ENCODE results near the gene KLHL21.
"Not testable (repeated sequence)": the region's sequence is repeated elsewhere in the genome, so short reads cannot be mapped to it uniquely, and the experiment has no call there.

The KLHL21 gene

DNA sequence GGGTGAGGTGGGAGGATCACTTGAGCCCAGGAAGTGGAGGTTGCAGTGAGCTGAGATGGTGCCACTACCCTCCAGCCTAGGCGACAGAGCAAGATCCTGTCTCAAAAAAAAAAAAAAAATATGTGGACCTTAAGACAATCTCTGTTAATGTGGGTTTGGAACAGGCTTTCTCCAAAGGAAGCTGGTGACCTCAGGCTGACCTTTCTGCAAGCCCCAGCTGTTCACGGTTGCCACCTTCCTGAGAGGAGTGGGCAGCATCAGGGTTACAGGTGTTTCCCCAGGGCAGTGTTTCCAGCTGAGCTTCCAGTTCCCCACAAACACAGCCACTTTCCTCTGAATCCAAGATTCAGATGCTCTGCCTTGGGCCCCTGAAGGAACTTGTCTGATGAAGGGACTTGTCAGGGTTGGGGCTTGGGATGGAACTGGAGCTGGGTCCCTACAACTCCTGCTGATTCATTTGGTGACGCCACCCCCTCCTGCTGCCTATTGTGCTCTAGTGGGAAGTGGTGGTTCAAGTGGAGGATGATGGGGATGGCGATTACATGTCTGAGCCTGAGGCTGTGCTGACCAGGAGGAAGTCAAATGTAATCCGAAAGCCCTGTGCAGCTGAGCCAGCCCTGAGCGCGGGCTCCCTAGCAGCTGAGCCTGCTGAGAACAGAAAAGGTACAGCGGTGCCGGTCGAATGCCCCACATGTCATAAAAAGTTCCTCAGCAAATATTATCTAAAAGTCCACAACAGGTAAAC, 20.9 kb downstream of the KLHL21 start:
- FAIRE-seq, result no peak

GRCh38 chr1:6580593-6581409, 21.9 kb downstream of the KLHL21 start:
- no peak for FAIRE-seq

DNA sequence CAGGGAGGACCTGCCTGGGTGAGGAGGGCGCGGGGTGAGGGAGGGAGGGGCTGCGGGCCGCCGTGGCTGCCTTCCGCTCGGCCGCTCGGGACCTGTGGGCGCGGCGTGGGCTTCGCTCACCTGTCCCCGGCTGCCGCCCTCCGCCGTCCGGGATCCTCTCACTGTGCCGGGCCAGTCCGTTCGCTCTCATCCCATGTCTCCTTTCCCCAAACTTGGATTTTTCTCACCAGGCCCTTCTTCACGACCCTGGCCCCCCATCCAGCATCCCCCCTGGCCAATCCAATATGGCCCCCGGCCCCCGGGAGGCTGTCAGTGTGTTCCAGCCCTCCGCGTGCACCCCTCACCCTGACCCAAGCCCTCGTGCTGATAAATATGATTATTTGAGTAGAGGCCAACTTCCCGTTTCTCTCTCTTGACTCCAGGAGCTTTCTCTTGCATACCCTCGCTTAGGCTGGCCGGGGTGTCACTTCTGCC, 22.5 kb downstream of the KLHL21 start:
- FAIRE-seq, result no peak

GRCh38 chr1:6579374-6580118, 23.1 kb downstream of the KLHL21 start, which contains the start of gene ZBTB48:
Gene ZBTB48 (plus strand): TSS chr1:6579994. CDS start chr1:6580610, 616 bp downstream.
- peak; percentile 99 for FAIRE-seq

DNA sequence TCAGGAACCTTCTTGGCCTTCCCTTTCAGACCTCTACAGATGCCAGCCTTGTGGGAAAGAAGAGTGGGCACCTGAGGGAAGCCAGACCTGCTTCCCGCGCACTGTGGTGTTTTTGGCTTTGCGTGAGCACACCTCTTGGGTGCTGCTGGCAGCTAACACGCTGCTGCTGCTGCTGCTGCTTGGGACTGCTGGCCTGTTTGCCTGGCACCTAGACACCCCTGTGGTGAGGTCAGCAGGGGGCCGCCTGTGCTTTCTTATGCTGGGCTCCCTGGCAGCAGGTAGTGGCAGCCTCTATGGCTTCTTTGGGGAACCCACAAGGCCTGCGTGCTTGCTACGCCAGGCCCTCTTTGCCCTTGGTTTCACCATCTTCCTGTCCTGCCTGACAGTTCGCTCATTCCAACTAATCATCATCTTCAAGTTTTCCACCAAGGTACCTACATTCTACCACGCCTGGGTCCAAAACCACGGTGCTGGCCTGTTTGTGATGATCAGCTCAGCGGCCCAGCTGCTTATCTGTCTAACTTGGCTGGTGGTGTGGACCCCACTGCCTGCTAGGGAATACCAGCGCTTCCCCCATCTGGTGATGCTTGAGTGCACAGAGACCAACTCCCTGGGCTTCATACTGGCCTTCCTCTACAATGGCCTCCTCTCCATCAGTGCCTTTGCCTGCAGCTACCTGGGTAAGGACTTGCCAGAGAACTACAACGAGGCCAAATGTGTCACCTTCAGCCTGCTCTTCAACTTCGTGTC, 23.9 kb downstream of the KLHL21 start:
- FAIRE-seq, result no peak

DNA sequence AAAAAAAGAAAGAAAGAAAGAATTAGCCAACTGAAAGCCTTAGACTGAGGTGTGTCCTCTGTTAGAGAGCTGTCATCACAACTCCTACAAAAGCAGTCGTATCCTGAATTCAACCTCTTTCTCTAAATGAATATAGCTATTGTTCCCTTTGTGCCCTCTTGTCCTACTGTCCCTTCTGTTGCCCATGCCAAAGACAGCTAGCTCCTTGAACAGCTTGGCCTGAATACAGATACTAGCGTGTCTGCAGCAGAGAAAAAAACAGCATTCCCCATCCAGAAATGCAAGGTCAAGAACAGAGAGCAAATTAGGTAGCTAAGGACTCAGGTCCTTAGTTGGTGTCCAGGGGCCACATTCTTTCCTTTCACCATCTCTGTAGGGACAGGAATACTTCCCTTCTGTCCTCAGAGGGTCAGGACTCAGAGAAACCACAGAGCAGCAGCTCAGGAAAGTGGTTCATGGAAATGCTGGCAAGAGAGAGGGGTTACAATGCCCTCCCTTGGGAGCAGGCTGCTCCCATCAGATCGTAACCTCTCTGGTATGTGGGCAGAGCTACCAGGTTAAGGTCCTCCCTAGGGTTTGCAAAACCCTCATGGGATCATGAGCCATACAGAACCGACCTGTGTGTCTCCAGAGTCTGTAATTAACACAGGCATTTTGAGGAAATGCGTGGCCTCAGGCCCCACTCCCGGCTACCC, 24.7 kb downstream of the KLHL21 start:
- FAIRE-seq, result no peak

DNA sequence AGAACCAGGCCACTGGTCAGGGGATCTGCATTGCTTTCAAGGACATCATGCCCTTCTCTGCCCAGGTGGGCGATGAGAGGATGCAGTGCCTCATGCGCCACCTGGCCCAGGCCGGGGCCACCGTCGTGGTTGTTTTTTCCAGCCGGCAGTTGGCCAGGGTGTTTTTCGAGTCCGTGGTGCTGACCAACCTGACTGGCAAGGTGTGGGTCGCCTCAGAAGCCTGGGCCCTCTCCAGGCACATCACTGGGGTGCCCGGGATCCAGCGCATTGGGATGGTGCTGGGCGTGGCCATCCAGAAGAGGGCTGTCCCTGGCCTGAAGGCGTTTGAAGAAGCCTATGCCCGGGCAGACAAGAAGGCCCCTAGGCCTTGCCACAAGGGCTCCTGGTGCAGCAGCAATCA, 27.9 kb downstream of the KLHL21 start:
- no peak for FAIRE-seq

DNA sequence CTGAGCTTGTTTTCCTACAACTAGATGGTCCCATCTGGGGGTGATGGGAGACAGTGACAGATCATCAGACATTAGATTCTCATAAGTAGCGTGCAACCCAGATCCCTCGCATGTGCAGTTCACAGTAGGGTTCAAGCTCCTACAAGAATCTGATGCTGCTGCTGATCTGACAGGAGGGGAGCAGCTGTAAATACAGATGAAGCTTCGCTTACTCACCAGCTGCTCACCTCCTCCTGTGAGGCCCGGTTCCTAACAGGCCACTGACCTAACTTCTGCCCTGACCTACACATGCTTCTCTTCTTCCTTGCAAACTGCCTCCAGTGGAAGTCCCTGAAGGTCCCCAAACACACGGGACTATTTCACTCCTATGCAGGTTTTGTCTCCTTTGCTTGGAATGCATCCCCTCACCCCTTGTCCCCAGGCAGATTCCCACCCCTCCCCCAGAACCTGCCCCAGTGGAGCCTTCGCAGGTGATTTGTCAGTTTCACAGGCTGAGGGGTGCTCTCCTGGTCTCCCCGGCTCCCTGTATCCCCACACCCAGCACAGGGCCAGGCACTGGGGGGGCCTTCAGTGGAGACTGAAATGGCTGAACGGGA, 28.5 kb downstream of the KLHL21 start:
- FAIRE-seq, result no peak

- no peak for FAIRE-seq
Measured at GRCh38 chr1:6572653-6573383, 29.9 kb downstream of the KLHL21 start.

- FAIRE-seq, result no peak
Measured at GRCh38 chr1:6570987-6571386, 31.7 kb downstream of the KLHL21 start.

- FAIRE-seq, result no peak
Measured at GRCh38 chr1:6570100-6570499, 32.6 kb downstream of the KLHL21 start.

GRCh38 chr1:6569033-6569432, 33.6 kb downstream of the KLHL21 start:
- no peak for FAIRE-seq

DNA sequence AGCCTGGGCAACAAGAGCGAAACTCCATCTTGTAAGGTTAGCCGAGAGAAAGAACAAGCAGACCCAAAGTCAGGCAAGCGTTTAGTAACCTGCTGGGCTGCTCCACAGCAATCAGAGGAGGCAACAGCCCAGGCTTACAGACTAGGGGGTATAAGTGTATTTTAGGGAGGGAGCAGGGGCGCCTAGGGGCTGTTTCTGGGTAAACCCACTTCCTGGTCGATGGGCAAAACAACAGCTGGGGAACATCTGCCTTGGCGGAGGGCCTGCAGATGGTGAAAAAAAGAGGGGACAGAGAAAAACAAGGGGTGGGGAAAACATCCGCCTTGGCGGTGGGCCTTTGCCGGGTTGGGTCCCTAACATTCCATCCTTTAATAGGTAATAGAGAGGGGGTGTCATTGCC, 42.4 kb downstream of the KLHL21 start:
- no peak for FAIRE-seq

DNA sequence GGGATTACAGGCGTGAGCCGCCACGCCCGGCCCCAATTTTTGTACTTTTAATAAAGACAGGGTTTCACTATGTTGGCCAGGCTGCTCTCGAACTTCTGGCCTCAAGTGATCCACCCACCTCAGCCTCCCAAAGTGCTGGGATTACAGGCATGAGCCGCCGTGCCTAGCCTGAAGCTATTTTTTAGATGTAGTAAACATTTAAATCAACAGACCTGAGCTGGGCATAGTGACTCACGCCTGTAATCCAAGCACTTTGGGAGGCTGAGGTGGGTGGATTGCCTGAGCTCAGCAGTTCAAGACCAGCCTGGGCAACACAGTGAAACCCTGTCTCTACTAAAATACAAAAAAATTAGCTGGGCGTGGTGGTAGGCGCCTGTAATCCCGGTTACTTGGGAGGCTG, 43.5 kb downstream of the KLHL21 start:
- FAIRE-seq, result not testable (repeated sequence)

GRCh38 chr1:6557597-6557996, 45.1 kb downstream of the KLHL21 start:
- FAIRE-seq, result no peak

DNA sequence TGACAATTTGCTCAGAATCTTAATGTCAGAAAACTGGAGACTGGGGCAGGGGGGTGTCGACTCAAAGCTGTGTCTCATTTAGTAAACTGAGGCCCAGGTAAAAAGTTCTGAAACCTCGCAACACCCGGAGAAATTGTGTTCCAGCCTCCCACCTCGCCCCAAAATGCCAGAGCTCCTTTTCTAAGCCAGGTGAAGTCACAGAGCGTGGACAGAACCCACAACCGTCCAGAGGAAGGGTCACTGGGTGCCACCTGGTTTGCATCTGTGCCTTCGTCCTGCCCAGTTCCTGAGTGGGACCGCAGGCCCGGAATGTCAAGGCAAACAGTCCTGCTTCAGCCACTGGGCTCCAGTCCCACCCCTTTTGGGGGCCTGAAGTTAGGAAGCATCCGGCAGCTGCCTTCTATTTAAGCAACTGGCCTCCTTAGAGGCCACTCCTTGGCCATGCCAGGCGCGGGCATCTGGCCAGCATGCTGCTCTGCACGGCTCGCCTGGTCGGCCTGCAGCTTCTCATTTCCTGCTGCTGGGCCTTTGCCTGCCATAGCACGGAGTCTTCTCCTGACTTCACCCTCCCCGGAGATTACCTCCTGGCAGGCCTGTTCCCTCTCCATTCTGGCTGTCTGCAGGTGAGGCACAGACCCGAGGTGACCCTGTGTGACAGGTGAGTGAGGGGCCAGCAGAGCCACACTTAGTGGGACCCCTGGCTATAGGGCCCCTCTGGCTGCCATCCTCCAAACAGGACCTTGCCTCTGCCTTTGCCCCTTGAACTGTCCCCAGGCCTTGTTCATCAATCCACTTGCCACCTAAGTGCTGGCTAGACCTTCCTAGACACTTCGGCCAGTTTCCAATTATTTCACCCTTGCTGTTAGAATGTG, 47.5 kb downstream of the KLHL21 start, which contains the start of gene TAS1R1:
Gene TAS1R1, plus strand, starts transcription at position 401 of the 872 bp plus-strand sequence. Its CDS starts 67 bp downstream, at position 468.
- no peak for FAIRE-seq

DNA sequence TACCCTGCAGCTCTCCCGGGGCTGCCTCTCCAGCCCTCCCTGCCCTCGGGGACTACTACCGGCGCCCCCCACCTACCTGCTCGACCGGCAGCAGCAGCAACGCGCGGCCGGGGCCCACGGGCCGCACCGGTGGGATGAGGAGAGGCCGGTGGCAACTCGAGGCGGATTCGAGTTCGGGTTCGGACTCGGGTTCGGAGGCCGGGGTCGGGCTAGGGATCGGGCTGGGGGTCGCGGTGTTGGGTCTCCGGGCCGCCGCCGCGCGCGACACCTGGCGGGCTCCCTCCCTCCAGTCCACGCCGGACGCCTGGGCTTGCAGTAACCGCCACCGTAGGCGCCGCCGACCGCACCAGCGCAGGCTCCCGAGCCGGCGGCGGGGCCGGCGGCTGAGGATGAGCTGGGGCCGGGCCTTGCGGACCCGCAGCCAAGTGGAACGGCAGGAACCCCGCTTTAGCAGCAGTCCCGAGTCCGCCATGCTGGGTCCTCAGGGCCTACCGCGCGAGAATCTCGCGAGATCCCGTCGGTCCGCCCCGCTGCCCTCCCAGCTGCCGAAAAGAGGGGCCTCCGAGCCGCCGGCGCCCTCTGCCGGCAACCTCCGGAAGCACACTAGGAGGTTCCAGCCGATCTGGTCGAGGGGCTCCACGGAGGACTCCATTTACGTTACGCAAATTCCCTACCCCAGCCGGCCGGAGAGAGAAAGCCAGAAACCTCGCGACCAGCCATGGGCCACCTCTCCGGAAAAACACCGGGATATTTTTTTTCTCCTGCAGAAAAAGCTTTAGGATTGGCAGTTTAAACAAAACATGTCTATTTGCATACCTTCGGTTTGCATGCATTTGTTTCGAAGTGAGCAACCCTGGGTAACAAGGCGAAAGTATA, 48.4 kb downstream of the KLHL21 start, which contains the start of gene NOL9:
Gene NOL9, minus strand, starts transcription at position 483 of the 876 bp plus-strand sequence. Its CDS starts 11 bp downstream, at position 472.
- FAIRE-seq, result peak; percentile 91

DNA sequence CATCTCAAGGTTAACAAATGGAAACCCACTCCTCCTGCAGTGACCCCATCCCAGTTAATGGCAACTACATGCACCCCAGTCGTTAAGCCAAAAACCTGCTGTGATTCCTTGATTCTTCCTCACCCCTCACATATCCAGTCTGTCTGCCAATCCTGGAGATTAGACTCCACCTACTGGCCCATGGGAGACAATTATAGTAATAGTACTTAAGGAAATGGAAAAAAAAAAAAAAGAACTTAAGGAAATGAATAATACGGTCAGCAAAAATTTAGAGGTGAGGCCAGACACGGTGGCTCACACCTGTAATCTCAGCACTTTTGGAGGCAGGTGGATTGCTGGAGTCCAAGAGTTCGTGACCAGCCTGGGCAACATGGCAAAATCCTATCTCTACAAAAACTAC, 55.4 kb downstream of the KLHL21 start:
- FAIRE-seq, result no peak

All from G401.6 (cell line).